Mucosa of descending colon (tissue), 3 donors: ENCODE data around the gene MX2. TPM values are rescaled to one million over a fixed set of nuclear protein-coding genes. Genes with fewer than 3 reads are reported as not detected.

Source experiments
- ATAC-seq: fragments of 200-7000 bp; cut with Tn5 transposase; one replicate; pipeline ENCODE4 v1.9.1; 2020; ENCODE audit warnings: mild to moderate bottlenecking, moderate library complexity
- DNase-seq, 3 donors: peaks; one replicate each; pipeline ENCODE4 v3.0.0-alpha.2; 2020
- H3K36me3 ChIP-seq: fragments of 200-600 bp; one replicate; pipeline ENCODE4 v1.8.0; 2021; ENCODE audit warnings: low read depth, mild to moderate bottlenecking
- H3K4me1 ChIP-seq: fragments of 200-600 bp; one replicate; pipeline ENCODE4 v1.8.0; 2021; ENCODE audit warnings: low read depth, mild to moderate bottlenecking
- H3K4me3 ChIP-seq: fragments of 200-600 bp; one replicate; pipeline ENCODE4 v1.8.0; 2021; ENCODE audit warnings: mild to moderate bottlenecking
- H3K9me3 ChIP-seq: fragments of 200-600 bp; one replicate; pipeline ENCODE4 v1.8.0; 2021; ENCODE audit warnings: mild to moderate bottlenecking
- CTCF ChIP-seq: fragments of 200-600 bp; IDR thresholded peaks from one replicate; pipeline ENCODE4 v1.8.0; 2022; ENCODE audit warnings: antibody characterized with exemption, mild to moderate bottlenecking
- intact Hi-C, 2 donors: fragments of 100-400 bp; cut with DNase I in 1 of 2; cut with micrococcal nuclease in 1 of 2; formaldehyde crosslinking; loops; one replicate each; pipeline versions ENCODE4 v1.11.0 to v1.11.1; 2022; cut with DNase I, micrococcal nuclease
- total RNA-seq, 3 donors: library from RNA; stranded (reverse); fragmentation: NEBNext Ultra II Directional in 2 of 3; extraction: Animal tissue kit (Norgen Biotek cat#: 25700) in 2 of 3; gene quantifications; one replicate each; pipeline versions ENCODE4 v1.2.1 to v1.2.4, GENCODE V29; 2021 to 2023
- donor health status: DM: no; HTN: no; CAD: no; lungs with moderate emphysema.
- donor health status: DM: no; HTN: no; CAD: no.
- donor health status: DM: no; HTN: yes; CAD: no.

MX2 gene
- total RNA-seq, 3 donors from 2014 or later: 2.5 to 9.2 (median 6.3) TPM

GRCh38 chr21:41365377-41366107 lies 3.7 kb downstream of the MX2 start:
- DNase-seq (no peak), ATAC-seq (no peak)
- H3K4me1 ChIP-seq: peaks cover 10% of the 10 kb centered on the region
- H3K4me3 ChIP-seq: no peak overlapping the region
- H3K36me3 ChIP-seq: no peaks in the 10 kb centered on the region
- intact Hi-C loops: no loop called here
- no peak for TF ChIP-seq CTCF
- no peaks in the 10 kb centered on the region for H3K9me3 ChIP-seq

GRCh38 chr21:41366522-41367151 lies 4.8 kb downstream of the MX2 start:
- peak in 2 of 3 donors; percentile 56 to 76 for DNase-seq
- ATAC-seq: peak; percentile 76

GRCh38 chr21:41367301-41367944 lies 5.6 kb downstream of the MX2 start:
- intact Hi-C loops: no loop called here
- no peaks in the 10 kb centered on the region for H3K36me3 ChIP-seq
- no peaks in the 10 kb centered on the region for H3K4me1 ChIP-seq
- peak in 1 of 3 donors; percentile 41 for DNase-seq
- ATAC-seq: no peak
- no peak overlapping the region for H3K4me3 ChIP-seq
- H3K9me3 ChIP-seq: no peaks in the 10 kb centered on the region
- no peak for TF ChIP-seq CTCF

More at GRCh38 chr21:41366522-41367151, 4.8 kb downstream of the MX2 start:
- Histone ChIP-seq H3K4me1 (peaks cover under 1% of the 10 kb centered on the region), H3K9me3 (no peaks in the 10 kb centered on the region), H3K4me3 (no peak overlapping the region), H3K36me3 (no peaks in the 10 kb centered on the region)
- intact Hi-C loops: no loop called here
- TF ChIP-seq CTCF: no peak

GRCh38 chr21:41367945-41368734 lies 6.3 kb downstream of the MX2 start:
- no peaks in the 10 kb centered on the region for H3K4me1 ChIP-seq
- H3K36me3 ChIP-seq: no peaks in the 10 kb centered on the region
- ATAC-seq: peak; percentile 27
- H3K4me3 ChIP-seq: no peak overlapping the region
- no peak for TF ChIP-seq CTCF
- intact Hi-C loops: no loop called here
- DNase-seq: peak in 1 of 3 donors; percentile 51
- no peaks in the 10 kb centered on the region for H3K9me3 ChIP-seq

- DNase-seq (peak in 1 of 3 donors; percentile 49), ATAC-seq (no peak)
- intact Hi-C loops: no loop called here
- Histone ChIP-seq H3K9me3 (no peaks in the 10 kb centered on the region), H3K36me3 (no peaks in the 10 kb centered on the region), H3K4me1 (no peaks in the 10 kb centered on the region), H3K4me3 (no peak overlapping the region)
- TF ChIP-seq CTCF: no peak
Observed at GRCh38 chr21:41368735-41369104, 6.9 kb downstream of the MX2 start.
